Fibroblast of mammary gland (primary cell): Measurements from ENCODE around the gene BIRC7.

Experiments used
- DNase-seq: peaks from one replicate; pipeline ENCODE4 v3.0.0-alpha.2; 2010; ENCODE audit warnings: low read depth
- H3K4me3 ChIP-seq: 2 replicates; pipeline ENCODE4 v1.5.1; 2011; ENCODE audit warnings: low read depth, mild to moderate bottlenecking, low read length, moderate library complexity; ENCODE audit not compliant: control insufficient read depth
- TF ChIP-seq, protein P1 (sequence below): conservative IDR thresholded peaks from 2 replicates; pipeline ENCODE4 v1.5.1; 2011; ENCODE audit warnings: low read depth, low read length, inconsistent platforms; ENCODE audit not compliant: control insufficient read depth, insufficient read depth

BIRC7 gene

DNA sequence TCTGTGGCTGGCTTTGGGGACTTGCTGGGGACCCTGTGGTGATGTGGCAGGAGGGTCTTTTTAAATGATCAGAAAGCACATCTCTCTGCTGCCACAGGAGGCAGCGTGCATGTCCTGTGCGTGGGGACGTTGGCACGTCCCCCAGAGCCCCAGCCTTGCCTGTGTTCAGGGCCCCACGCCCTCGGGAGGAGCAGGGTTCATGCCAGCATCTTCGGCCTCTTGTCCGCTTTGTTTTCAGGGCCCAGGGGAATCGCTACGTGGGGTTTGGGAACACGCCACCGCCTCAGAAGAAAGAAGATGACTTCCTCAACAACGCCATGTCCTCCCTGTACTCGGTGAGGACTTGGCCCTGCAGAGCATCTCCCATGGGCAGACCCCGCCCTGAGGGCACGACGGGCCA, 43.0 kb downstream of the BIRC7 start:
- no peak overlapping the region for H3K4me3 ChIP-seq
- TF ChIP-seq, protein P1, sequence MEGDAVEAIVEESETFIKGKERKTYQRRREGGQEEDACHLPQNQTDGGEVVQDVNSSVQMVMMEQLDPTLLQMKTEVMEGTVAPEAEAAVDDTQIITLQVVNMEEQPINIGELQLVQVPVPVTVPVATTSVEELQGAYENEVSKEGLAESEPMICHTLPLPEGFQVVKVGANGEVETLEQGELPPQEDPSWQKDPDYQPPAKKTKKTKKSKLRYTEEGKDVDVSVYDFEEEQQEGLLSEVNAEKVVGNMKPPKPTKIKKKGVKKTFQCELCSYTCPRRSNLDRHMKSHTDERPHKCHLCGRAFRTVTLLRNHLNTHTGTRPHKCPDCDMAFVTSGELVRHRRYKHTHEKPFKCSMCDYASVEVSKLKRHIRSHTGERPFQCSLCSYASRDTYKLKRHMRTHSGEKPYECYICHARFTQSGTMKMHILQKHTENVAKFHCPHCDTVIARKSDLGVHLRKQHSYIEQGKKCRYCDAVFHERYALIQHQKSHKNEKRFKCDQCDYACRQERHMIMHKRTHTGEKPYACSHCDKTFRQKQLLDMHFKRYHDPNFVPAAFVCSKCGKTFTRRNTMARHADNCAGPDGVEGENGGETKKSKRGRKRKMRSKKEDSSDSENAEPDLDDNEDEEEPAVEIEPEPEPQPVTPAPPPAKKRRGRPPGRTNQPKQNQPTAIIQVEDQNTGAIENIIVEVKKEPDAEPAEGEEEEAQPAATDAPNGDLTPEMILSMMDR, result no peak
- DNase-seq, result no peak

- no peak for DNase-seq
- TF ChIP-seq, protein P1, result no peak
- no peak overlapping the region for H3K4me3 ChIP-seq
These were observed 44.2 kb downstream of the BIRC7 start for GRCh38 chr20:63279931-63280330.

GRCh38 chr20:63280371-63280770, 44.7 kb downstream of the BIRC7 start:
- TF ChIP-seq, protein P1, result no peak

DNA sequence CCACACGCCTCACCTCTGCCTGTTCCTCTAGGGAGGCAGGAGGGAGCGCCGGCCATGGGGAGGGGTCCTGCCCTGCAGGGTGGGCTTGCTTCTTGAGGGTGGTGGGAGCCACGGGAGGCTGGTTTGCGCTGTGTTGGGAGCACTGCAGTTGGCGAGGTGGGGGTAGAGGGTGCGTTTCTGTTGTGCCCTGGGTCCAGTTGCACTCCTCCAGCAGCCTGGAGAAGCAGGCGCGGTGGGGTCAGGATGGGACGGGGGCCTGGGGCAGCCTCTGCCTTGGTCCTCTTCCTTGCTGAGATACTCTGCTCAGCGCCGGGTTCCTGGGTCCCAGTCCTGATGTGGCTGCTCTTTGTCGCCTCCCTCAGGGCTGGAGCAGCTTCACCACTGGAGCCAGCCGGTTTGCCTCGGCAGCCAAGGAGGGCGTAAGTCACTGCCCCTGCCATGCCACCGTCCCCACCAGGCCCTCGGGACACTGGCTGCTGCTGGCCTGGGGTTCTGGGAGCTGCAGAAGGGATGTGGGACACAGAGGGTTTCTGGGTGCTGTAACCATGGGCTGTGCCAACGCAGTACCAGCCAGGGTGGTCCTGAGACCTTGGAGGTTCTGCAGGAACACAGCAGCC, 45.3 kb downstream of the BIRC7 start:
- no peak for DNase-seq
- H3K4me3 ChIP-seq, result no peak overlapping the region
- TF ChIP-seq, protein P1, result peak; percentile 23

More at GRCh38 chr20:63280371-63280770, 44.7 kb downstream of the BIRC7 start:
- H3K4me3 ChIP-seq, result no peak overlapping the region
- no peak for DNase-seq

- TF ChIP-seq, protein P1, result no peak
- H3K4me3 ChIP-seq, result no peak overlapping the region
- DNase-seq, result no peak
These were observed 46.3 kb downstream of the BIRC7 start for GRCh38 chr20:63281742-63282665.

GRCh38 chr20:63282946-63283345, 47.2 kb downstream of the BIRC7 start:
- TF ChIP-seq, protein P1, result no peak
- no peak for DNase-seq
- H3K4me3 ChIP-seq, result no peak overlapping the region
